Gastroesophageal sphincter (tissue), 4 donors: Measurements from ENCODE around the gene TPST2. TPM values are rescaled to one million over a fixed set of nuclear protein-coding genes. Genes with fewer than 3 reads are reported as not detected.
"Not testable (repeated sequence)": the region's sequence is repeated elsewhere in the genome, so short reads cannot be mapped to it uniquely, and the experiment has no call there.

ENCODE experiments used
- ATAC-seq: fragments of 150-250 bp; one replicate; pipeline ENCODE4 v1.9.1; 2016; ENCODE audit warnings: mild to moderate bottlenecking, moderate library complexity
- H3K27ac ChIP-seq, 4 donors: fragments of 200-600 bp; sonication (generic) in 3 of 4; 1 replicate in 3 of 4; 2 replicates in 1 of 4; pipeline ENCODE4 v1.5.1; 2016 to 2019
- H3K27me3 ChIP-seq: fragments of 200-600 bp; sonication (generic); one replicate; pipeline ENCODE4 v1.5.1; 2019
- H3K36me3 ChIP-seq, 2 donors: fragments of 200-600 bp; sonication (generic); one replicate each; pipeline ENCODE4 v1.5.1; 2019; ENCODE audit warnings: control low read depth in 1 of 2
- H3K4me1 ChIP-seq, 3 donors: fragments of 200-600 bp; sonication (generic); 1 replicate in 2 of 3; 2 replicates in 1 of 3; pipeline ENCODE4 v1.5.1; 2016 to 2019; ENCODE audit warnings: control low read depth in 2 of 3
- H3K4me3 ChIP-seq, 2 donors: fragments of 200-600 bp; sonication (generic); one replicate each; pipeline ENCODE4 v1.5.1; 2019; ENCODE audit warnings: mild to moderate bottlenecking in 1 of 2, moderate library complexity in 1 of 2
- H3K9me3 ChIP-seq, 3 donors: fragments of 200-600 bp; sonication (generic); one replicate each; pipeline ENCODE4 v1.5.1; 2017 to 2019; ENCODE audit warnings: control low read depth in 2 of 3
- EP300 ChIP-seq: sonication (generic); formaldehyde crosslinking; IDR thresholded peaks from one replicate; pipeline ENCODE4 v1.6.1; 2017; ENCODE audit warnings: antibody characterized with exemption, mild to moderate bottlenecking
- POLR2A ChIP-seq, 2 donors: fragments of 450-650 bp; IDR thresholded peaks; one replicate each; pipeline ENCODE4 v1.6.1; 2017; ENCODE audit warnings: antibody characterized with exemption in 2 of 2, mild to moderate bottlenecking in 2 of 2, moderate library complexity in 1 of 2
- POLR2AphosphoS5 ChIP-seq: sonication (generic); formaldehyde crosslinking; IDR thresholded peaks from one replicate; pipeline ENCODE4 v1.6.1; 2017; ENCODE audit warnings: antibody characterized with exemption
- WGBS, 2 donors: methylation state at CpG; one replicate each; pipeline ENCODE4 v1.1.5; 2018; ENCODE audit warnings: low coverage in 1 of 2; 5-methylcytosine and 5-hydroxymethylcytosine counted together
- total RNA-seq, 4 donors: library from RNA; depleted of rRNA; stranded (reverse); fragments of >200 nt; gene quantifications; one replicate each; pipeline ENCODE4 v1.1.0, GENCODE V29; 2016
- TF ChIP-seq, protein P1 (sequence below), 4 experiments: fragments of 200-600 bp in 2 of 4; fragments of 450-650 bp in 2 of 4; sonication (generic) in 1 of 4; IDR thresholded peaks; one replicate each; pipeline ENCODE4 v1.5.1; 2017 to 2019; ENCODE audit warnings: antibody characterized with exemption in 4 of 4, mild to moderate bottlenecking in 2 of 4, moderate library complexity in 2 of 4

Gene TPST2
- total RNA-seq, 4 donors from 2014 or later = 16.8 to 27.7 (median 21.0) TPM

DNA sequence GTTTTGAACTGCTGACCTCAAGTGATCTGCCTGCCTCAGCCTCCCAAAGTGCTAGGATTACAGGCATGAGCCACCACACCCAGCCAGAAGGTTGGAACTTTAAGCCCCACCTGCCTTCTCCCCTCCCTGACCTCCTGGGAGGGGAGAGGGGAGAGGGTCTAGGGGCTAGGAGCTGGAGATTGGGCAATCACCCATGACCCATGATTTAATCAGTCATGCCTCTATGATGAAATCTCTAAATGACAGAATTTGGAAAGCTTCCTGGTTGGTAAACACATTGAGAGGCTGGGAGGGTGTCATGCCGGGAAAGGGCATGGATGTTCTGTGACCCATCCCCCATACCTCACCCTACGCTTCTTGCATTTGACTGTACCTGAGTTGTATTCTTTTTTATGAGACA, 60.6 kb downstream of the TPST2 start:
- H3K4me3 ChIP-seq = no peak overlapping the region
- no peak for TF ChIP-seq EP300
- no peak for TF ChIP-seq POLR2A (IDR thresholded peaks at IDR 0.05)
- TF ChIP-seq POLR2AphosphoS5 = no peak
- TF ChIP-seq, protein P1, sequence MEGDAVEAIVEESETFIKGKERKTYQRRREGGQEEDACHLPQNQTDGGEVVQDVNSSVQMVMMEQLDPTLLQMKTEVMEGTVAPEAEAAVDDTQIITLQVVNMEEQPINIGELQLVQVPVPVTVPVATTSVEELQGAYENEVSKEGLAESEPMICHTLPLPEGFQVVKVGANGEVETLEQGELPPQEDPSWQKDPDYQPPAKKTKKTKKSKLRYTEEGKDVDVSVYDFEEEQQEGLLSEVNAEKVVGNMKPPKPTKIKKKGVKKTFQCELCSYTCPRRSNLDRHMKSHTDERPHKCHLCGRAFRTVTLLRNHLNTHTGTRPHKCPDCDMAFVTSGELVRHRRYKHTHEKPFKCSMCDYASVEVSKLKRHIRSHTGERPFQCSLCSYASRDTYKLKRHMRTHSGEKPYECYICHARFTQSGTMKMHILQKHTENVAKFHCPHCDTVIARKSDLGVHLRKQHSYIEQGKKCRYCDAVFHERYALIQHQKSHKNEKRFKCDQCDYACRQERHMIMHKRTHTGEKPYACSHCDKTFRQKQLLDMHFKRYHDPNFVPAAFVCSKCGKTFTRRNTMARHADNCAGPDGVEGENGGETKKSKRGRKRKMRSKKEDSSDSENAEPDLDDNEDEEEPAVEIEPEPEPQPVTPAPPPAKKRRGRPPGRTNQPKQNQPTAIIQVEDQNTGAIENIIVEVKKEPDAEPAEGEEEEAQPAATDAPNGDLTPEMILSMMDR (IDR thresholded peaks at IDR 0.05) = no peak
- H3K27me3 ChIP-seq = no peaks in the 10 kb centered on the region
- peak; percentile 36 for ATAC-seq
- no peaks in the 10 kb centered on the region for H3K9me3 ChIP-seq
- H3K4me1 ChIP-seq = no peaks in the 10 kb centered on the region
- H3K36me3 ChIP-seq = peaks cover 0 to 57% of the 10 kb centered on the region in 2 donors
- 80 to 86% methylated on average over 1 to 2 of the region's 2 CpGs for WGBS, 2 donors
- no peak overlapping the region for H3K27ac ChIP-seq

DNA sequence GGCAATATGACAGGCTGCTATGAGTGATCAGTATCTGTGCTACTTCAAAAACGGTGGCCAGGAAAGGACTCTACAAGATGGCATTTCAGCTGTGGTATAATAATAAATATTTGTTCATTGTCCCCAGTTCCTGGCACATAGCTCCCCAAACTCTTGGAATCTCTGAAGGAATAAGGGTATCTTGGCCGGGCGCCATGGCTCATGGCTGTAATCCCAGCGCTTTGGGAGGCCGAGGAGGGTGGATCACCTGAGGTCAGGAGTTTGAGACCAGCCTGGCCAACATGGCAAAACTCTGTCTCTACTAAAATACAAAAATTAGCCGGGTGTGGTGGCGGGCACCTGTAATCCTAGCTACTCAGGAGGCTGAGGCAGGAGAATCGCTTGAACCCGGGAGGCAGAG, 61.4 kb downstream of the TPST2 start:
- not testable (repeated sequence) for ATAC-seq, H3K27ac ChIP-seq, H3K4me3 ChIP-seq, H3K27me3 ChIP-seq, H3K9me3 ChIP-seq, H3K4me1 ChIP-seq
- 78% methylated on average over 6 of the region's 9 CpGs; no CpG with 5 or more reads in 1 of the 2 donors for WGBS, 2 donors
- peaks cover 0 to 59% of the 10 kb centered on the region in 2 donors for H3K36me3 ChIP-seq

DNA sequence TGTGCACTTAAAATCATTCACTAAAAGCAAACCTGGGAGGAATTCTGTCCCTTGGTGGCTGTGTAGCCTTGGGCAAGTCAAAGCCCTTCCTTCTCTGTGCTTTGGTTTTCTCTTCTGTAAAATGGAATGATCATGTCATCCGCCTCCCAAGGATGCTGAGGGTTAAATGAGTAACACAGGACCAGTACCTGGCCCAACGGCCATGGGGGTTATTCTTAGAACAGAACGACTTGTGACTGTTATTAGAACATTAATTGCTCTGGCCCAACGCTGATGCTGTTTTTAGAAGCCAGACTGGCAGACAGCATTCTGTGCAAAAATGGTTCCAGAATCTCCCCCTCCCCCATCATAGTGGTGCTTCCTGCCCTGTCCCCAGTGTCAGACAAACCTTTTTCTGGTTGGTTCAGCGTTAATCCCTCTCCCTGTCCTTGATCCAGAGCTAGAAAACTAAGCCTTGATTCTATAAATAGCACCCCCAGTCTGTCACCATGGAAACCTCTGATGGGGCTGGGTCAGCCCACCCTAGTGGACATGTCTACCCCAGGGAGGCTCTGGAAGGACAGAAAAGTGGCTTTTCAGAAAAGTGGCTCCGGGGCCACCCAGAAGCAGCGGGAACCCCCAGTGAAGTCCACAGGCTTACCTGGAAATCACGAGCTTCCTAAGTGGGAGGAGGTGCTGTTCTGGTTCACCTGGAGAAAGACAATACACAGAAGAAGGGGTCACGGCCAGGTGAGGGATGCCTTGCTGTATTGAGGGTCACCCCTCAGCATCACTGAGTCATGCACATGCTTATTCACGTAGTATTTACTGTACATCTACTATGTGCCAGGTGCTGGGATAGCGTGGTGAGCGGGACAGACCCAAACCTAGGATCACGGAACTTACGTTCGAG, 62.1 kb downstream of the TPST2 start:
- H3K4me3 ChIP-seq = no peak overlapping the region
- 72 to 79% methylated on average over 10 to 11 of the region's 15 CpGs for WGBS, 2 donors
- no peaks in the 10 kb centered on the region for H3K4me1 ChIP-seq
- no peaks in the 10 kb centered on the region for H3K9me3 ChIP-seq
- H3K27ac ChIP-seq = no peak overlapping the region
- H3K27me3 ChIP-seq = no peaks in the 10 kb centered on the region
- no peak for ATAC-seq
- H3K36me3 ChIP-seq = peaks cover 0 to 59% of the 10 kb centered on the region in 2 donors
- TF ChIP-seq POLR2A (IDR thresholded peaks at IDR 0.05) = no peak

DNA sequence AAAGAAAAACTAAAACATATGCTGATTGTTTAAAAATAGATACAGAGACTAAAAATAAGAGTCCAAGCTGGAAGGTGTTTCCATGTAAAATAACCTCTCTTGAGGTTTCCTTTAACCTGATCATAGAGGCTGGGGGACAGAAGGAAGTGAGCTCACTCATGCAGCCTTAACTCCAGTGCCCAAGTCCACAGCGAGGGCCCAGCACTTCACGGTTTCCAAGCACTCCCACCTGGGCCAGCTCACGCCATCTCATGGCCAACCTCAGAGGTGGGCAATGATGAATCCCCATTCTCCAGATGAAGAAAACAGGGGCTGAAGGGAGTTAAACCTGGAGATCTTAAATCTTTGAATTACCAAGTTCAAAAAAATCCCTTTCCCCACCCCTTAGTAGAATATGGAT, 62.8 kb downstream of the TPST2 start:
- TF ChIP-seq EP300 (no peak), POLR2A (IDR thresholded peaks at IDR 0.05) (no peak), POLR2AphosphoS5 (no peak)
- TF ChIP-seq, protein P1 (IDR thresholded peaks at IDR 0.05) = no peak
- Histone ChIP-seq H3K27me3 (no peaks in the 10 kb centered on the region), H3K36me3 (peaks cover 0 to 55% of the 10 kb centered on the region in 2 donors), H3K27ac (no peak overlapping the region), H3K4me3 (no peak overlapping the region), H3K4me1 (no peaks in the 10 kb centered on the region), H3K9me3 (no peaks in the 10 kb centered on the region)
- WGBS, 2 donors = 0 to 58% methylated on average over 1 to 3 of the region's 3 CpGs
- no peak for ATAC-seq

DNA sequence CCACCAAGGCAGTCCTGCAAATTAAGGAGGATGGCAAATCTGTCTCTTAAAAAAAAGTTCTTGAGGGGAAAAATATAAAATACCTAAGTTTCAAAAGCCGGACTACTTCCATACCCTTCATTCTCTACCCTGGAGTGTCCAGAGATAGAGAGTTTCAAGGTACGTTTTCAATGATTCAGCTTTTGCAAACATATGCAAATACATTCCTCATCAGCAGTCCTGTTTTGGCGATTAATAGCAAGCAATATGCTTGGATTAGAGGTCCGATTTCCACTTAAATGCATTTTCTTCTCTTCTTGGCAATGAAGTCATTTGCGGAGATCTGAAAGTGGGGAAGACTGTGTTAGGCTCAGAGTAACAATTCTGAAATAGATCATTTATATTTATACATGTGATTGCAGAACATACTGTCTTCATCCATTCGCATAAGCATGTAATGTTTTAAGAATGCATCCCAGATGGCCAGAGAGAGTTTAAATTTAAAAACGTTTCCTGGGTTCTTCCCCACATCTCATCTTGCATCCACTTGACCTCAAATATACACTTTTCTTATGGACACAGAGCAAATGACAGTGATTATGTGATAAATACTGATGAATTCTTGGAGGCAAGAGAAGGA, 63.9 kb downstream of the TPST2 start:
- no peak overlapping the region for H3K4me3 ChIP-seq
- H3K27ac ChIP-seq = no peak overlapping the region
- H3K9me3 ChIP-seq = no peaks in the 10 kb centered on the region
- no peaks in the 10 kb centered on the region for H3K4me1 ChIP-seq
- peaks cover 0 to 44% of the 10 kb centered on the region in 2 donors for H3K36me3 ChIP-seq
- 86 to 97% methylated on average over 6 to 7 of the region's 7 CpGs for WGBS, 2 donors
- no peak for ATAC-seq
- no peaks in the 10 kb centered on the region for H3K27me3 ChIP-seq
- no peak for TF ChIP-seq EP300
- no peak for TF ChIP-seq POLR2AphosphoS5
- TF ChIP-seq POLR2A (IDR thresholded peaks at IDR 0.05) = no peak
- TF ChIP-seq, protein P1 (IDR thresholded peaks at IDR 0.05) = no peak

DNA sequence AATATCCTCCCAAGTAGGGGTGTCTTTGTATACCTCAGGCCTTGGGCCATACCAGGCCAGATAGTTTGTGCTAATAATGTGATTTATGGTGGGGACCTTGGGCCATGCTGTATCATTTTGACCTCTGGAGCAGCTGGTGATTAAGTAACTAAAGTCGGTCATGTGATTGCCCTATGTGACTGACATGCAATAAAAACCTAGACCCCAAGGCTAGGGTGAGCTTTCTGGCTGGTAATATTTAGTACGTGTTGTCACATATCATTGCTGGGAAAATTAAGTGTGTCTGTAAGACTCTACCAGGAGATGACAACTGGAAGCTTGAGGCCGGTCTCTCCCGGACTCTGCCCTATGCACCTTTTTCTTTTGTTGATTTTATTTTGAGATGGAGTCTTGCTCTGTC, 65.1 kb downstream of the TPST2 start:
- ATAC-seq = no peak
- H3K9me3 ChIP-seq = no peaks in the 10 kb centered on the region
- H3K36me3 ChIP-seq = peaks cover 0 to 32% of the 10 kb centered on the region in 2 donors
- 96% methylated on average over 4 of the region's 4 CpGs; no CpG with 5 or more reads in 1 of the 2 donors for WGBS, 2 donors
- TF ChIP-seq, protein P1 (IDR thresholded peaks at IDR 0.05) = no peak
- TF ChIP-seq EP300 = no peak
- no peak for TF ChIP-seq POLR2AphosphoS5
- no peak for TF ChIP-seq POLR2A (IDR thresholded peaks at IDR 0.05)
- H3K4me1 ChIP-seq = no peaks in the 10 kb centered on the region
- H3K4me3 ChIP-seq = no peak overlapping the region
- no peak overlapping the region for H3K27ac ChIP-seq
- no peaks in the 10 kb centered on the region for H3K27me3 ChIP-seq
